SIG-M5 treated with dmso at 0.1 percent for 504 hours (cell line): Measurements from ENCODE around the gene PRKCI.
A peak's percentile ranks its signal among the peaks of the same experiment; 100 is the strongest.
"Not testable (repeated sequence)": the region's sequence is repeated elsewhere in the genome, so short reads cannot be mapped to it uniquely, and the experiment has no call there.

Experiments
- DNase-seq: peaks from one replicate; lab custom pipeline; 2025; ENCODE audit not compliant: unreplicated experiment; lab: John Stamatoyannopoulos, UW

PRKCI gene

GRCh38 chr3:170331143-170331542, 108.9 kb downstream of the PRKCI start:
- DNase-seq: no peak

- no peak for DNase-seq
Observed at GRCh38 chr3:170337420-170337819, 115.2 kb downstream of the PRKCI start.

- DNase-seq: no peak
Observed at GRCh38 chr3:170338690-170339340, 116.6 kb downstream of the PRKCI start.

- not testable (repeated sequence) for DNase-seq
Observed at GRCh38 chr3:170342273-170342672, 120.0 kb downstream of the PRKCI start.

GRCh38 chr3:170343859-170344258, 121.6 kb downstream of the PRKCI start:
- DNase-seq: not testable (repeated sequence)

GRCh38 chr3:170344971-170345370, 122.7 kb downstream of the PRKCI start:
- no peak for DNase-seq

GRCh38 chr3:170346481-170347392, 124.5 kb downstream of the PRKCI start:
- no peak for DNase-seq

- no peak for DNase-seq
Observed at GRCh38 chr3:170350515-170351413, 128.5 kb downstream of the PRKCI start.

GRCh38 chr3:170352936-170353335, 130.7 kb downstream of the PRKCI start:
- peak; percentile 69 for DNase-seq

- DNase-seq: no peak
Observed at GRCh38 chr3:170353485-170353884, 131.3 kb downstream of the PRKCI start.

- no peak for DNase-seq
Observed at GRCh38 chr3:170354760-170355159, 132.5 kb downstream of the PRKCI start.
